IMR-90 (cell line): ENCODE data around the gene CPOX. TPM values are rescaled to one million over a fixed set of nuclear protein-coding genes. Genes with fewer than 3 reads are reported as not detected.

Experiments
- ATAC-seq: fragments of 200-7000 bp; cut with Tn5 transposase; 2 replicates; pipeline ENCODE4 v1.9.1; 2020; ENCODE audit warnings: low read depth, mild to moderate bottlenecking, moderate library complexity
- BruUV-seq: library from RNA; stranded (reverse); fragments of 400-500 nt; replicated peaks from 2 replicates; lab custom pipeline; 2021; lab: Mats Ljungman, UMichigan
- CTCF ChIA-PET: fragments of 300-600 bp; formaldehyde crosslinking; extraction: SDS; loops from one replicate; lab custom pipeline; 2021; ENCODE audit warnings: antibody characterized with exemption; lab: Yijun Ruan, JAX
- POLR2A ChIA-PET: fragments of 300-600 bp; sonication (Branson Sonifier 250); formaldehyde crosslinking; loops from one replicate; lab custom pipeline; 2022; ENCODE audit warnings: antibody characterized with exemption; ENCODE audit not compliant: unreplicated experiment; lab: Charles Lee
- DNase-seq: peaks from one replicate; pipeline ENCODE4 v3.0.0; 2013
- H2AFZ ChIP-seq: replicated peaks from 2 replicates; pipeline ENCODE3; 2013; ENCODE audit warnings: low read length, mild to moderate bottlenecking; ENCODE audit not compliant: poor library complexity
- H2AK5ac ChIP-seq: 2 replicates; pipeline ENCODE4 v1.6.1; 2013; ENCODE audit warnings: low read depth, low read length, inconsistent platforms
- H2AK9ac ChIP-seq: replicated peaks from 2 replicates; pipeline ENCODE3; 2013; ENCODE audit warnings: mild to moderate bottlenecking, low read depth, low read length, moderate library complexity; ENCODE audit not compliant: poor library complexity
- H2BK120ac ChIP-seq: 2 replicates; pipeline ENCODE4 v1.6.1; 2013; ENCODE audit warnings: low read depth, low read length, inconsistent platforms
- H2BK15ac ChIP-seq: 3 replicates; pipeline ENCODE4 v1.6.1; 2013; ENCODE audit warnings: low read depth, low read length, inconsistent platforms
- H2BK20ac ChIP-seq: 2 replicates; pipeline ENCODE4 v1.6.1; 2013; ENCODE audit warnings: low read depth, mild to moderate bottlenecking, inconsistent platforms, low read length, moderate library complexity
- H2BK5ac ChIP-seq: 2 replicates; pipeline ENCODE4 v1.6.1; 2013; ENCODE audit warnings: mild to moderate bottlenecking, low read depth, low read length, inconsistent platforms; ENCODE audit not compliant: poor library complexity, severe bottlenecking
- H3K14ac ChIP-seq: replicated peaks from 2 replicates; pipeline ENCODE4 v1.6.1; 2013; ENCODE audit warnings: low read depth, low read length, inconsistent platforms
- H3K18ac ChIP-seq: 2 replicates; pipeline ENCODE4 v1.6.1; 2013; ENCODE audit warnings: low read depth, low read length, control low read depth
- H3K23ac ChIP-seq: 2 replicates; pipeline ENCODE4 v1.6.1; 2013; ENCODE audit warnings: low read depth, low read length, inconsistent platforms
- H3K27ac ChIP-seq: 2 replicates; pipeline ENCODE4 v1.5.1; 2013; ENCODE audit warnings: mild to moderate bottlenecking, control low read depth, low read length; ENCODE audit not compliant: insufficient read depth
- H3K27me3 ChIP-seq: 2 replicates; pipeline ENCODE4 v1.6.1; 2013; ENCODE audit warnings: low read length; ENCODE audit not compliant: control insufficient read depth, insufficient read depth
- H3K36me3 ChIP-seq: 2 replicates; pipeline ENCODE4 v1.6.1; 2013; ENCODE audit warnings: low read length, mixed read lengths; ENCODE audit not compliant: control insufficient read depth, insufficient read depth
- H3K4ac ChIP-seq: 2 replicates; pipeline ENCODE4 v1.6.1; 2013; ENCODE audit warnings: low read depth, low read length, inconsistent platforms
- H3K4me1 ChIP-seq: 2 replicates; pipeline ENCODE4 v1.6.1; 2013; ENCODE audit warnings: low read length, mixed read lengths; ENCODE audit not compliant: control insufficient read depth, insufficient read depth
- H3K4me2 ChIP-seq: 2 replicates; pipeline ENCODE4 v1.6.1; 2013; ENCODE audit warnings: low read depth, mild to moderate bottlenecking, control low read depth, low read length, moderate library complexity
- H3K4me3 ChIP-seq: 2 replicates; pipeline ENCODE4 v1.5.1; 2013; ENCODE audit warnings: low read depth, mild to moderate bottlenecking, control low read depth, low read length, moderate library complexity; ENCODE audit not compliant: insufficient read depth
- H3K56ac ChIP-seq: 2 replicates; pipeline ENCODE4 v1.6.1; 2013; ENCODE audit warnings: low read length, inconsistent platforms; ENCODE audit not compliant: insufficient read depth; ENCODE audit errors: extremely low read depth
- H3K79me1 ChIP-seq, 2 experiments: 2 replicates each; pipeline ENCODE4 v1.6.1; 2013; ENCODE audit warnings: low read length in 2 of 2, inconsistent platforms in 1 of 2, low read depth in 1 of 2
- H3K9ac ChIP-seq: 2 replicates; pipeline ENCODE4 v1.6.1; 2013; ENCODE audit warnings: low read depth, low read length, control low read depth
- H3K9me1 ChIP-seq: 2 replicates; pipeline ENCODE4 v1.6.1; 2013; ENCODE audit warnings: low read length, inconsistent platforms; ENCODE audit not compliant: insufficient read depth
- H3K9me3 ChIP-seq: 2 replicates; pipeline ENCODE4 v1.6.1; 2013; ENCODE audit warnings: low read length; ENCODE audit not compliant: control insufficient read depth, insufficient read depth
- H4K20me1 ChIP-seq: 2 replicates; pipeline ENCODE4 v1.6.1; 2013; ENCODE audit warnings: low read length, inconsistent platforms; ENCODE audit not compliant: insufficient read depth
- H4K5ac ChIP-seq: 2 replicates; pipeline ENCODE4 v1.6.1; 2013; ENCODE audit warnings: mild to moderate bottlenecking, low read depth, low read length, control low read depth
- H4K8ac ChIP-seq, 2 experiments: 2 replicates each; pipeline ENCODE4 v1.6.1; 2013; ENCODE audit warnings: low read depth in 2 of 2, low read length in 2 of 2, control low read depth in 1 of 2, inconsistent platforms in 1 of 2
- H4K91ac ChIP-seq: 2 replicates; pipeline ENCODE4 v1.6.1; 2013; ENCODE audit warnings: low read depth, low read length, inconsistent platforms; ENCODE audit not compliant: insufficient read depth
- CEBPB ChIP-seq: IDR thresholded peaks from 2 replicates; pipeline ENCODE4 v1.6.1; 2012; ENCODE audit warnings: low read depth, low read length, improper control_type of control experiment
- CTCF ChIP-seq: conservative IDR thresholded peaks from 2 replicates; pipeline ENCODE4 v1.5.1; 2012; ENCODE audit warnings: mild to moderate bottlenecking, low read depth, low read length, improper control_type of control experiment
- MAZ ChIP-seq: IDR thresholded peaks from 2 replicates; pipeline ENCODE4 v1.6.1; 2012; ENCODE audit warnings: low read depth, mild to moderate bottlenecking, low read length, improper control_type of control experiment, moderate library complexity, borderline replicate concordance
- MXI1 ChIP-seq: IDR thresholded peaks from 2 replicates; pipeline ENCODE4 v1.6.1; 2012; ENCODE audit warnings: low read depth, mild to moderate bottlenecking, low read length, moderate library complexity, borderline replicate concordance
- NFE2L2 ChIP-seq: fragments of 150-350 bp; IDR thresholded peaks from 2 replicates; pipeline ENCODE4 v1.6.1; 2016; ENCODE audit warnings: low read depth, mild to moderate bottlenecking, low read length
- POLR2A ChIP-seq: IDR thresholded peaks from 2 replicates; pipeline ENCODE4 v1.6.1; 2012; ENCODE audit warnings: mild to moderate bottlenecking, low read depth, low read length
- RAD21 ChIP-seq: IDR thresholded peaks from 2 replicates; pipeline ENCODE4 v1.6.1; 2012; ENCODE audit warnings: low read length, improper control_type of control experiment
- RFX5 ChIP-seq: IDR thresholded peaks from 2 replicates; pipeline ENCODE4 v1.8.0; 2012; ENCODE audit warnings: low read depth, mild to moderate bottlenecking, low read length, moderate library complexity
- USF2 ChIP-seq: fragments of 150-350 bp; IDR thresholded peaks from 2 replicates; pipeline ENCODE4 v1.6.1; 2017; ENCODE audit warnings: mild to moderate bottlenecking, antibody characterized with exemption, low read length, low read depth
- WGBS, 2 experiments: methylation state at CpG; one replicate each; pipeline versions ENCODE4 v1.1.5 to v1.1.7; 2013; ENCODE audit warnings: missing lambda C conversion rate in 2 of 2; ENCODE audit not compliant: insufficient read length in 1 of 2; ENCODE audit errors: extremely low coverage in 2 of 2; 5-methylcytosine and 5-hydroxymethylcytosine counted together
- dilution Hi-C: fragments of 300-500 bp; cut with HindIII; formaldehyde crosslinking; loops from one replicate; pipeline ENCODE4 v1.14.3; 2018; ENCODE audit warnings: low sequenced_read_pairs; ENCODE audit not compliant: unreplicated experiment
- in situ Hi-C: fragments of 300-500 bp; cut with MboI; formaldehyde crosslinking; loops from 3 replicates; pipeline ENCODE4 v1.14.3; 2019; ENCODE audit warnings: low sequenced_read_pairs, inconsistent platforms, mixed read lengths
- intact Hi-C: fragments of 100-400 bp; cut with micrococcal nuclease; formaldehyde crosslinking; loops from 2 replicates; pipeline ENCODE4 v1.10.0; 2022
- polyA plus RNA-seq, 3 experiments: library from polyadenylated mRNA; depleted of rRNA; stranded (reverse); fragments of >200 nt; gene quantifications; 2 replicates each; pipeline ENCODE4 v1.2.3, GENCODE V29; 2012; ENCODE audit warnings: low replicate concordance in 1 of 3
- total RNA-seq: library from RNA; depleted of rRNA; stranded (reverse); fragments of >200 nt; gene quantifications from 2 replicates; pipeline ENCODE4 v1.2.3, GENCODE V29; 2012
- TF ChIP-seq, protein P1 (sequence below): fragments of 150-350 bp; IDR thresholded peaks from 2 replicates; pipeline ENCODE4 v1.6.1; 2016; ENCODE audit warnings: low read depth, mild to moderate bottlenecking, low read length, moderate library complexity, borderline replicate concordance

The CPOX gene
- total and polyA plus RNA-seq, 2 of the 4 experiments (the other 2 are of a cell fraction) = 14.5 to 19.4 TPM

DNA sequence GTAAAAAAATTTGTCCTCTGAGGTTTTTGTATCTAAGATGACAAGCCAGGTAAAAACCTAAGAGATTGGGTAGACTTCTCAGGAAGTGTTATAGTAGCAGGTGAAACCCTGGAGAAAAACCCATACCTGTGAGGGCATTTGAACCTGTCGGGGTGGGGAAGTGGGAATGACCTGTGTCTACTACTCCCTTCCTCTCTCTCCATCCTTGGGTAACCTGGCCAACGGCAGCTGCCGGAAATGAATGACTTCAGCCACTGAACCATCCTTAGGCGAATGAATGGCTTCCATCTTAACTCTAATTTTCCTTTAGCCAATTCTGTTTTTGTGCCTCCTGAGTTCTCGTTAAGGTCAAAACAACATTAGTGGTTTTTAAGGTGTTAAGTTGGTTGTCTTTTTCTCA lies 44.9 kb downstream of the CPOX start:
- dilution Hi-C loops = no loop called here
- WGBS, 2 experiments = no CpG with 5 or more reads among the region's 5 CpGs

More for the DNA sequence above, 44.9 kb downstream of the CPOX start:
- Histone ChIP-seq H3K4me3 (no peak overlapping the region), H3K79me1 (no peaks in the 10 kb centered on the region), H3K27me3 (peaks cover 17% of the 10 kb centered on the region), H2AK5ac (no peak overlapping the region), H4K91ac (no peak overlapping the region), H3K56ac (no peak overlapping the region), H4K20me1 (no peaks in the 10 kb centered on the region), H3K9ac (no peak overlapping the region), H3K36me3 (no peaks in the 10 kb centered on the region), H3K9me3 (no peaks in the 10 kb centered on the region), H3K23ac (no peak overlapping the region), H3K4me2 (no peak overlapping the region), H2BK20ac (no peak overlapping the region), H3K27ac (no peak overlapping the region), H2AK9ac (no peak overlapping the region), H2AFZ (no peak overlapping the region), H2BK5ac (no peak overlapping the region), H2BK15ac (no peak overlapping the region), H3K14ac (no peak overlapping the region), H3K4ac (no peak overlapping the region), H4K8ac (no peak overlapping the region), H3K9me1 (no peaks in the 10 kb centered on the region), H3K4me1 (no peaks in the 10 kb centered on the region), H2BK120ac (no peak overlapping the region), H3K18ac (no peak overlapping the region), H4K5ac (no peak overlapping the region)
- in situ Hi-C loops = no loop called here
- DNase-seq (no peak), ATAC-seq (no peak)
- BruUV-seq = no TSS peak
- POLR2A ChIA-PET = no interaction called here
- intact Hi-C loops = loop anchor here (5.0 kb wide), 1 partner anchor 111 kb away; no protein-coding TSS in a partner anchor
- CTCF ChIA-PET = no interaction called here
- TF ChIP-seq MAZ (no peak), MXI1 (no peak), RFX5 (no peak), CEBPB (no peak), POLR2A (no peak), USF2 (no peak), RAD21 (no peak), CTCF (no peak), NFE2L2 (no peak)
- TF ChIP-seq, protein P1, sequence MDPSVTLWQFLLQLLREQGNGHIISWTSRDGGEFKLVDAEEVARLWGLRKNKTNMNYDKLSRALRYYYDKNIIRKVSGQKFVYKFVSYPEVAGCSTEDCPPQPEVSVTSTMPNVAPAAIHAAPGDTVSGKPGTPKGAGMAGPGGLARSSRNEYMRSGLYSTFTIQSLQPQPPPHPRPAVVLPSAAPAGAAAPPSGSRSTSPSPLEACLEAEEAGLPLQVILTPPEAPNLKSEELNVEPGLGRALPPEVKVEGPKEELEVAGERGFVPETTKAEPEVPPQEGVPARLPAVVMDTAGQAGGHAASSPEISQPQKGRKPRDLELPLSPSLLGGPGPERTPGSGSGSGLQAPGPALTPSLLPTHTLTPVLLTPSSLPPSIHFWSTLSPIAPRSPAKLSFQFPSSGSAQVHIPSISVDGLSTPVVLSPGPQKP = no peak
